GM19463 (cell line): ENCODE measurements around the gene MTUS2.

ENCODE experiments used
- ATAC-seq: cut with Tn5 transposase; IDR thresholded peaks from one replicate; pipeline ENCODE4 v1.9.1; 2021; ENCODE audit warnings: mild to moderate bottlenecking, moderate library complexity; ENCODE audit not compliant: unreplicated experiment

Gene MTUS2

GRCh38 chr13:29436721-29437280, 616.7 kb downstream of the MTUS2 start:
- ATAC-seq: no peak

GRCh38 chr13:29438769-29439168, 618.6 kb downstream of the MTUS2 start:
- ATAC-seq: no peak

GRCh38 chr13:29439601-29440388, 619.7 kb downstream of the MTUS2 start:
- ATAC-seq: no peak

- no peak for ATAC-seq
These were observed 621.2 kb downstream of the MTUS2 start for GRCh38 chr13:29441306-29441705.

GRCh38 chr13:29446016-29446415, 625.9 kb downstream of the MTUS2 start:
- ATAC-seq: no peak

GRCh38 chr13:29448174-29448573, 628.0 kb downstream of the MTUS2 start:
- no peak for ATAC-seq

GRCh38 chr13:29449726-29450125, 629.6 kb downstream of the MTUS2 start:
- no peak for ATAC-seq

- ATAC-seq: no peak
These were observed 631.8 kb downstream of the MTUS2 start for GRCh38 chr13:29451976-29452375.

GRCh38 chr13:29452773-29453616, 632.9 kb downstream of the MTUS2 start:
- no peak for ATAC-seq

- ATAC-seq: no peak
These were observed 633.5 kb downstream of the MTUS2 start for GRCh38 chr13:29453617-29454011.

GRCh38 chr13:29454931-29455481, 634.9 kb downstream of the MTUS2 start:
- peak; percentile 85 for ATAC-seq

GRCh38 chr13:29456419-29456818, 636.3 kb downstream of the MTUS2 start:
- no peak for ATAC-seq

GRCh38 chr13:29457299-29457698, 637.2 kb downstream of the MTUS2 start:
- ATAC-seq: no peak

- ATAC-seq: no peak
These were observed 638.3 kb downstream of the MTUS2 start for GRCh38 chr13:29458419-29458818.

- no peak for ATAC-seq
These were observed 639.7 kb downstream of the MTUS2 start for GRCh38 chr13:29459813-29460355.

GRCh38 chr13:29464105-29464679, 644.1 kb downstream of the MTUS2 start:
- no peak for ATAC-seq

GRCh38 chr13:29465741-29466293, 645.7 kb downstream of the MTUS2 start:
- no peak for ATAC-seq

- no peak for ATAC-seq
These were observed 651.4 kb downstream of the MTUS2 start for GRCh38 chr13:29471551-29471950.

GRCh38 chr13:29472332-29472961, 652.3 kb downstream of the MTUS2 start:
- ATAC-seq: peak; percentile 72

- no peak for ATAC-seq
These were observed 653.0 kb downstream of the MTUS2 start for GRCh38 chr13:29473166-29473565.
